Activated CD8-positive, alpha-beta T cell treated with anti-CD3 and anti-CD28 coated beads, Interleukin-2, amount 10 ng/mL, durations not matched to agents 7 days and 5 days (primary cell): ENCODE data around the gene RECQL5. TPM values are rescaled to one million over a fixed set of nuclear protein-coding genes. Genes with fewer than 3 reads are reported as not detected.

Source experiments
- ATAC-seq: fragments of 150-1000 bp; cut with Tn5 transposase; one replicate; pipeline ENCODE4 v1.10.0; 2021; ENCODE audit warnings: moderate library complexity
- CTCF ChIA-PET: fragments of 350-600 bp; sonication (Branson Sonifier 250); formaldehyde crosslinking; loops from one replicate; lab custom pipeline; 2021; ENCODE audit warnings: antibody characterized with exemption; lab: Charles Lee
- POLR2A ChIA-PET: fragments of 350-600 bp; sonication (Branson Sonifier 250); formaldehyde crosslinking; loops from one replicate; lab custom pipeline; 2021; ENCODE audit warnings: antibody characterized with exemption; lab: Charles Lee
- DNase-seq: peaks from one replicate; pipeline ENCODE4 v3.0.0-alpha.2; 2020
- H3K27ac Mint-ChIP-seq: one replicate; pipeline ENCODE4 v1.8.0; 2021; ENCODE audit warnings: mild to moderate bottlenecking, mixed read lengths
- H3K27me3 Mint-ChIP-seq: one replicate; pipeline ENCODE4 v1.8.0; 2021; ENCODE audit warnings: low read depth, mixed read lengths
- H3K36me3 Mint-ChIP-seq: one replicate; pipeline ENCODE4 v1.8.0; 2021; ENCODE audit warnings: low read depth, mixed read lengths
- H3K4me1 Mint-ChIP-seq: one replicate; pipeline ENCODE4 v1.8.0; 2021; ENCODE audit warnings: low read depth, mixed read lengths
- H3K4me3 Mint-ChIP-seq: one replicate; pipeline ENCODE4 v1.8.0; 2021; ENCODE audit warnings: mild to moderate bottlenecking, mixed read lengths
- H3K9me3 Mint-ChIP-seq: one replicate; pipeline ENCODE4 v1.8.0; 2022; ENCODE audit warnings: mixed read lengths; ENCODE audit not compliant: insufficient read depth
- total RNA-seq, 2 experiments: library from RNA; stranded (reverse); gene quantifications; one replicate each; pipeline ENCODE4 v1.2.3, GENCODE V29; 2021

RECQL5 gene
- total RNA-seq, 2 experiments from 2014 or later = 37.6 to 43.9 TPM

DNA sequence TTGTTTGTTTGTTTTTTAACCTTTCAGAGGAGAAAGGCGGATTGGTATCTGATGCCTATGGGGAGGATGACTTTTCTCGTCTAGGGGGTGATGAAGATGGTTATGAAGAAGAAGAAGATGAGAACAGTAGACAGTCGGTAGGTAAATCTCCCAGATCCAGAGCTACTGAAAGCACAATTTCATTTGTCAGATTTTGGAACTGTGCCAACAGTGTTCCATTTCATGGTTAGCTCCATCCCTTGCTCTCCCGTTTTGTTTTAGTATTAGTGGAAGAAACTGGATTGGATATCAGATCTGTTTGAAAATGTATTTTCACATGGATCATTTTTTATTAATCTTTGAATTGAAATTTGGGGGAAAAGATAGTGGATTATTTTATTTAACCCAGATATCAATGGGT lies 1.5 kb upstream of the RECQL5 start:
- no peak overlapping the region for H3K27ac Mint-ChIP-seq
- no peaks in the 10 kb centered on the region for H3K9me3 Mint-ChIP-seq
- DNase-seq = no peak
- H3K36me3 Mint-ChIP-seq = peaks cover 49% of the 10 kb centered on the region
- ChIA-PET POLR2A (interaction anchor here (1.3 to 2.4 kb wide), 3 partner anchors 24 to 111 kb away, joined by 6 to 7 read pairs (median 6); a partner anchor contains a TSS), CTCF (interaction anchor here (0.7 to 4.1 kb wide), 5 partner anchors 18 to 87 kb away, joined by 3 to 52 read pairs (median 5); no protein-coding TSS in a partner anchor)
- no peaks in the 10 kb centered on the region for H3K27me3 Mint-ChIP-seq
- ATAC-seq = no peak
- no peak overlapping the region for H3K4me3 Mint-ChIP-seq
- H3K4me1 Mint-ChIP-seq = peaks cover 31% of the 10 kb centered on the region

DNA sequence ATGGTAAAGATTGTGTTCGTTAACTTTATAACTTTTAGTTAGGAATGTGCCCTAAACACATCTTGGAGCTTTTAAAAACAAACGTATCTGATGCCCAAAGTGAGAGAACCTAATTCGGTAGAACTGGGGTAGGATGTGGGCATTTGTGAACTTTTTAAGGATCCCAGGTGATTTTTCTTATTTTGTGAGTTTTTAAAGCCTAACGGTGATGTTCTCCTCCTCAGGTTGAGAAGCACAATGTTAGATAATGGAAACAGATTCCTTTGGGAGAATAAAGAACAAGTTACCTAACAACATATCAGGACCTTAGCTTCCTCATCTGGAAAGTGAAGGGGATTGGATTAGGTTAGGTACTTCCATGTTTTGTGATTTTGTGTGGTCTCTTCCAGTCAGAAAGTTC lies 871 bp upstream of the RECQL5 start:
- Mint-ChIP-seq H3K4me1 (peaks cover 31% of the 10 kb centered on the region), H3K36me3 (peaks cover 43% of the 10 kb centered on the region), H3K4me3 (no peak overlapping the region), H3K27ac (no peak overlapping the region), H3K9me3 (no peaks in the 10 kb centered on the region), H3K27me3 (no peaks in the 10 kb centered on the region)
- ATAC-seq = no peak
- ChIA-PET POLR2A (interaction anchor here (0.6 to 2.4 kb wide), 21 partner anchors 9 to 378 kb away, joined by 3 to 16 read pairs (median 6); partner anchors contain the start of genes ITGB4, SLC25A19 and SMIM5), CTCF (interaction anchor here (0.9 to 4.1 kb wide), 8 partner anchors 8 to 86 kb away, joined by 3 to 52 read pairs (median 14); partner anchors contain the start of gene SMIM5)
- DNase-seq = no peak

DNA sequence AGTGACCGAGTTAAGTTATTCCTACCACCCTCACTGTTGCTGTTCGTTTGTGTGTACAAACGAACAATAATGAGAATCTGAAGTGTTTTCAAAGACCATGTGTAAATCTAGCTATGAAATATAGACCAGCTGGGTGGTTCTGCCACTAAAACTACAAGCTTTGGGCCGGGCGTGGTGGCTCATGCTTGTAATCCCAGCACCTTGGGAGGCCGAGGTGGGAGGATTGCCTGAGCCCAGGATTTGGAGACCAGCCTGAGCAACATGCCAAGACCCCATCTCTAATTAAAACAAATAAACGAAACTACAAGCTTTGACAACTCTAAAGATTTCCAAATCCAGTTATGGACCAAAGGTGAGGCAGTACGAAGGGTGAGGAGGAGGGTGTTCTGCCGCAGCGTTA lies 973 bp downstream of the RECQL5 start:
- no peaks in the 10 kb centered on the region for H3K9me3 Mint-ChIP-seq
- ATAC-seq (no peak), DNase-seq (no peak)
- ChIA-PET POLR2A (interaction anchor here (0.6 to 2.4 kb wide), 16 partner anchors 9 to 1568 kb away, joined by 3 to 16 read pairs (median 6); partner anchors contain the start of genes SMIM5 and TMEM94), CTCF (interaction anchor here (0.6 to 4.1 kb wide), 9 partner anchors 9 to 210 kb away, joined by 3 to 52 read pairs (median 13); partner anchors contain the start of genes GALK1 and SMIM5)
- H3K27ac Mint-ChIP-seq = peak overlapping the region; percentile 79
- H3K36me3 Mint-ChIP-seq = peaks cover 37% of the 10 kb centered on the region
- peak overlapping the region; percentile 63 for H3K4me3 Mint-ChIP-seq
- peaks cover 29% of the 10 kb centered on the region for H3K4me1 Mint-ChIP-seq
- no peaks in the 10 kb centered on the region for H3K27me3 Mint-ChIP-seq

DNA sequence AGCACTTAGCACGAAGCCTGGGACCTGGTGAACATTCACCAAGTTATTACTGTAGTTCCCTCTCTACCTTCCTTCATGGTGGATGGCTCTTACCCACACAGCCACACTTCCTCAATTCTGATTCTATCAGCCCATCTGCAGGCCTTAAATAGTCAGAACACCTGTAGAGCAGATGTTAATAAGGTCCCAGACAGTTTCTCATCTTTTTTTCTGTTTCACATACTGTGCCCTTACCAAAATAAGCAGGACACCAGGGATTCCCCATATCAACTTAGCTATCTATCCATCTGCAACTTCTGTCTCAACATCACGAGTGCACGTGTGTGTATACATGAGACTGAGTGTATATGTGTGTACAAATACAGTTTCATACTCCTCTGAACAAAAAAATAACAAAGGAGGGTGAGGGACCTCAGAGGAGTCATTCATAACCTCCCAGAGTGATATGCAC lies 2.8 kb downstream of the RECQL5 start:
- Mint-ChIP-seq H3K9me3 (no peaks in the 10 kb centered on the region), H3K4me3 (no peak overlapping the region), H3K27ac (no peak overlapping the region), H3K4me1 (peaks cover 22% of the 10 kb centered on the region), H3K27me3 (no peaks in the 10 kb centered on the region), H3K36me3 (peaks cover 24% of the 10 kb centered on the region)
- ATAC-seq (no peak), DNase-seq (no peak)
- ChIA-PET CTCF (no interaction called here), POLR2A (no interaction called here)

DNA sequence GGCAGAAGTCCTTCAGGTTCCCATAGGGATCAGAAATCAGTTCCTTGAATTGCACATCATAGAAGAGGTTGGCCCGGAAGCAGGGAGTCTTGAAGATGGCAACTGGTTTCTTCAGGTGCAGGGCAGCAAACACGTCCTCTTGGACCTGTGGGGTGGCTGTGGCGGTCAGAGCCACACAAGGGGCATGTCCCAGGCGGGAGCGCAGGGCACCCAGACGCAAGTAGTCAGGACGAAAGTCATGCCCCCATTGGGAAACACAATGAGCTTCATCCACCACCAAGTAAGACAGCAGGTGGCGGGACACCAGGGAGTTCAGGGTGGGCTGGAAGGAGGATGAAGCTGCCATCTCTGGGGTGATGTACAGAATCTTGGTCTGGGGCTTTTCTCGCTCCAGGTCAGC lies 4.4 kb downstream of the RECQL5 start:
- ATAC-seq = no peak
- H3K9me3 Mint-ChIP-seq = no peaks in the 10 kb centered on the region
- no peak for DNase-seq
- H3K4me3 Mint-ChIP-seq = no peak overlapping the region
- POLR2A ChIA-PET = interaction anchor here (1.4 kb wide), 1 partner anchor 118 kb away, joined by 3 read pairs; no protein-coding TSS in a partner anchor
- H3K4me1 Mint-ChIP-seq = peaks cover 12% of the 10 kb centered on the region
- peaks cover 15% of the 10 kb centered on the region for H3K36me3 Mint-ChIP-seq
- no peaks in the 10 kb centered on the region for H3K27me3 Mint-ChIP-seq
- CTCF ChIA-PET = interaction anchor here (1.3 to 2.5 kb wide), 3 partner anchors 9 to 91 kb away, joined by 3 to 9 read pairs (median 6); no protein-coding TSS in a partner anchor
- no peak overlapping the region for H3K27ac Mint-ChIP-seq

DNA sequence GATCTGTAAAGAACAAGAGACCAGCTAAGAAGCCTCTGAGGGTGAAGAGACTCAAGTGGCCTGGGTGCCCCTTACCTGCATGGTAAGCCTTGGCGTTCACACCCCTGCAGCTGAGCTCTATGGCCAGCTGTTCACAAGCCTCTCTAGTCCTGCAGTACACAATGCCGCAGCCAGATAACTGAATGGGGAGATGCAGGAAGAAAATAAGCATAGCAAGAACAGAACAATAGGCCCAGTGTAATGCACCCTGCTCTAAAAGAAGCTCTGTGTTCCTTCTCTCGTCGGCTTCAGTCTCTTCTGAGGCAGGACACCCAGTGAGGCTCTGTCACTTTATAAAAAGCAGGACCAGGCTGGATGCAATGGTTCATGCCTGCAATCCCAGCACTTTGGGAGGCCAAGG lies 5.4 kb downstream of the RECQL5 start:
- CTCF ChIA-PET = interaction anchor here (0.9 to 2.5 kb wide), 4 partner anchors 9 to 165 kb away, joined by 3 to 9 read pairs (median 6); no protein-coding TSS in a partner anchor
- Mint-ChIP-seq H3K4me1 (peaks cover 12% of the 10 kb centered on the region), H3K36me3 (peaks cover 16% of the 10 kb centered on the region), H3K27ac (no peak overlapping the region), H3K9me3 (no peaks in the 10 kb centered on the region), H3K4me3 (no peak overlapping the region), H3K27me3 (no peaks in the 10 kb centered on the region)
- ATAC-seq (no peak), DNase-seq (no peak)
- POLR2A ChIA-PET = interaction anchor here (1.4 kb wide), 1 partner anchor 119 kb away, joined by 3 read pairs; no protein-coding TSS in a partner anchor

DNA sequence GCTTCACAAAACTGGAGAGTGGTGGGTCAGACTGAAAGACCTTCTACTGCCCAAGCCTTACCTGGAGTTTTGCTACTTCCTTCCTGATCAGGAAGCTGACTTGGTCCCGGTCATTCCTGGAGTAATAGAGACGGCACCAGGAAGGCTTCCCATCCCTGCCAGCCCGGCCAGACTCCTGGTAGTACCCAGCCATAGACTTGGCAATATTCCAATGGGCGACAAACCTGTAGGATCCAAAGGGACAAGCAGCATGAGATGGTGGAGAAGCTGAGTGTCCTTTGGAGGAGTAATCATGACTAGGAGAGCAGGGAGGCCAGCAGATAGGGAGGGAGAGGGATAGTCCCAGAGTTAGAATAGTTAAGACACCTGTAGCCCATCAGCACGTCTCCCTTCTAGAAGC lies 8.7 kb downstream of the RECQL5 start:
- H3K4me3 Mint-ChIP-seq = no peak overlapping the region
- POLR2A ChIA-PET = interaction anchor here (3.3 kb wide), 1 partner anchor 9 kb away, joined by 15 read pairs; the partner anchor contains the start of genes RECQL5 and SAP30BP
- ATAC-seq (no peak), DNase-seq (no peak)
- CTCF ChIA-PET = interaction anchor here (0.8 to 11.9 kb wide), 7 partner anchors 14 to 95 kb away, joined by 3 to 134 read pairs (median 4); partner anchors contain the start of gene SMIM5
- H3K27ac Mint-ChIP-seq = no peak overlapping the region
- no peaks in the 10 kb centered on the region for H3K27me3 Mint-ChIP-seq
- H3K9me3 Mint-ChIP-seq = no peaks in the 10 kb centered on the region
- H3K36me3 Mint-ChIP-seq = peaks cover 10% of the 10 kb centered on the region
- peaks cover 5% of the 10 kb centered on the region for H3K4me1 Mint-ChIP-seq

DNA sequence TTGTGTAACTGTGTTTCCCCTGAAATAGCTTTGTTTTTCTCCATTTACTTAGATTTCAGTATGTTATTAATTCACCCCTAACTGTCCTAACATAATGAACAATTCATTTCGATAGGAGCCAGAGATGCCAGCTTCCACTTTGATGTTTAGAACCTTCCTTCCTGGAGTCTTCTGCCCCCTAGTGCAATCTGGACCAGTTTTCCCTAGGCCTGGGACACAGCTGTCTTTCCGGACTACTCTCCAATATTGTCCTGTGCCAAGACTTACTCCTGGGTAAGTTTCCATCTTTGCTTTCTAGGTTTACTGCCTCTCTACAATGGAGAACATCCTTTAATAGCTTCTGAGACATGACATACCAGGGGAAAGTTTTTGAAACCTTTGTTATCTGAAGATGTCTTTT lies 12.8 kb downstream of the RECQL5 start:
- Mint-ChIP-seq H3K27ac (peak overlapping the region; percentile 35), H3K4me3 (no peak overlapping the region), H3K9me3 (no peaks in the 10 kb centered on the region), H3K4me1 (peaks cover 15% of the 10 kb centered on the region), H3K36me3 (peaks cover 17% of the 10 kb centered on the region), H3K27me3 (no peaks in the 10 kb centered on the region)
- DNase-seq = no peak
- no peak for ATAC-seq
- ChIA-PET POLR2A (interaction anchor here (1.7 kb wide), 1 partner anchor 13 kb away, joined by 9 read pairs; the partner anchor contains the start of genes RECQL5 and SAP30BP), CTCF (interaction anchor here (0.8 to 11.9 kb wide), 13 partner anchors 9 to 110 kb away, joined by 3 to 134 read pairs (median 5); partner anchors contain the start of gene SMIM5)

DNA sequence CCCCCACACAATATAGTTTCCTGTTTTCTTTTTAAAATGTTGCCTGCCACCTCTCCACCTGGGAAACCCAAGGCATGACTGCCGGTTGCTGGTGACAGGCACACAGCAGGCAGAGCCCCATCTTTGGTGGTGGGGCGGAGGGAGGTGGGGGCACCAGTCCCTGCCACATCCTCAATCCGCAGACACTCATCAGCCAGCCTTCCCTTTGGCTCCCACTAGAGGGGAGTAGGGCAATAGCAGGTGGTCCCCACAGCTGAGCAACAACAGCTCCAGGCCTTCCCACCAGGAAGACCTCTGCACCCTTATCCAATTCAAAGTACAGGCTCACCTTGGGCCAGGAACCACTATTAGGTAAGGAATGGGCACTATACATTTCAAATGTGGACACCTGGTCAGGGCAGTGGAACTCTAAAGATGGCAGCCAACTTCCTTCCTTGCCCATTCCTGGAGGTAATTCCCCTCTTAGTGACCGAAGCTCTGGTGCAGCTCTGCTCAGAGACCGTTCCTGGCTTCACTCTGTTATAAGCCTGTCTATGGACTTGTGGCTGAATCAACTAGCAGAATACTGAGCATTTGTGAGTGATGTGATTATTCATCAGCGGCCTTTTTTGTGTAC lies 13.9 kb downstream of the RECQL5 start:
- POLR2A ChIA-PET = interaction anchor here (1.7 to 2.0 kb wide), 1 partner anchor 14 kb away, joined by 8 to 9 read pairs; the partner anchor contains the start of genes RECQL5 and SAP30BP
- DNase-seq = peak; percentile 60
- CTCF ChIA-PET = interaction anchor here (0.6 to 11.9 kb wide), 14 partner anchors 8 to 101 kb away, joined by 3 to 134 read pairs (median 5); partner anchors contain the start of genes RECQL5, SAP30BP and SMIM5
- peak overlapping the region; percentile 72 for H3K27ac Mint-ChIP-seq
- peaks cover 19% of the 10 kb centered on the region for H3K36me3 Mint-ChIP-seq
- no peaks in the 10 kb centered on the region for H3K9me3 Mint-ChIP-seq
- H3K4me1 Mint-ChIP-seq = peaks cover 15% of the 10 kb centered on the region
- no peak overlapping the region for H3K4me3 Mint-ChIP-seq
- H3K27me3 Mint-ChIP-seq = no peaks in the 10 kb centered on the region
- ATAC-seq = peak; percentile 79

DNA sequence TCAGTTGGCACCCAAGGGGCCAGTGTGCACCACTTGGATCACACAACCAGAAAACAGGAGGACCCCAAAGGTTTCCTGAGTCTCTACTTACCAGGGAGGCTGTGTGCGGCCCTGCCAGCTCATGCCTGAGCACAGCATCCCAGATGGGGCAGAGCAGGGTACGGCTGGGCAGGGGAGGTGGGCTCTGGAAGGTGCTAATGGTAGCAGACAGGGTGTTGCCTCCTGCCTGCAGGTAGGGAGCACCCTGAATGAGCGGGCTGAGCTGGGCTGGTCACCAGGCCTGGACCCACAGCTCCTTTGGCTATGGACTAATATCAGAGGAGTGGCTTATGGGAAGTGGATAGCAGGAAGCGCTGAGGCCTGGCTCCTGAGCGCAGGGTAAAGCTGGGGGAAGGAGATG lies 14.6 kb downstream of the RECQL5 start:
- no peak for ATAC-seq
- Mint-ChIP-seq H3K9me3 (no peaks in the 10 kb centered on the region), H3K36me3 (peaks cover 18% of the 10 kb centered on the region), H3K27ac (no peak overlapping the region), H3K4me1 (peaks cover 15% of the 10 kb centered on the region), H3K27me3 (no peaks in the 10 kb centered on the region), H3K4me3 (no peak overlapping the region)
- ChIA-PET CTCF (interaction anchor here (1.0 to 11.9 kb wide), 9 partner anchors 9 to 101 kb away, joined by 3 to 134 read pairs (median 5); partner anchors contain the start of genes RECQL5, SAP30BP and SMIM5), POLR2A (interaction anchor here (2.0 kb wide), 1 partner anchor 15 kb away, joined by 8 read pairs; the partner anchor contains the start of genes RECQL5 and SAP30BP)
- DNase-seq = no peak

DNA sequence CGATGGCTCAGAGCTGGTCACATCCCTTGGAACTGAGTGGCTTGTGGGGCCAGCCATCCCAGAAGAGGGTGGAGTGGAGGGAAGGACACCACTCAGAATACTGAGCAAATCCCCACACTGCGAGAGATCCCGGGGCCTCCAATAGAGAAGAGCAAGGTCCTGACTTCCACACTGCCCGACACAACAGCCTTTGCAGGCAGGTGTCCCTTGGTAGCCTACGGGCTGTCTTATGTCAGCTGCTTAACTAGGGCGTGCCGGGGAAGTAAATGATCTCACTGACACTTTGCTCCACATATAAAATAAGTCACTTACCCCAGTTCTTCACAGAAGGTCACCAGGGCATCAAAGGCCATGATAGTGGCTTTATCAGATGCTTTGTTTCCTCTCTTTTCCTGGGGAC lies 16.1 kb downstream of the RECQL5 start:
- Mint-ChIP-seq H3K4me3 (no peak overlapping the region), H3K4me1 (peaks cover 25% of the 10 kb centered on the region), H3K27ac (no peak overlapping the region), H3K9me3 (no peaks in the 10 kb centered on the region), H3K27me3 (no peaks in the 10 kb centered on the region), H3K36me3 (peaks cover 17% of the 10 kb centered on the region)
- DNase-seq (no peak), ATAC-seq (no peak)
- ChIA-PET POLR2A (interaction anchor here (1.1 to 2.0 kb wide), 2 partner anchors 10 to 16 kb away, joined by 3 to 8 read pairs; partner anchors contain the start of genes RECQL5 and SAP30BP), CTCF (interaction anchor here (1.2 to 11.9 kb wide), 6 partner anchors 16 to 102 kb away, joined by 3 to 134 read pairs (median 8); partner anchors contain the start of genes RECQL5, SAP30BP and SMIM5)
